HepG2 (cell line): ENCODE results near the gene TALDO1. TPM values are rescaled to one million over a fixed set of nuclear protein-coding genes. Genes with fewer than 3 reads are reported as not detected.

ENCODE experiments used
- HNF4A ChIP-seq: sonication (generic); formaldehyde crosslinking; IDR thresholded peaks from 2 replicates; pipeline ENCODE4 v1.4.0; 2020; ENCODE audit warnings: missing genetic modification reagents
- TERF1 ChIP-seq: sonication (generic); formaldehyde crosslinking; IDR thresholded peaks from 2 replicates; pipeline ENCODE4 v1.8.0; 2022; ENCODE audit warnings: mild to moderate bottlenecking, missing genetic modification reagents, moderate library complexity
- ZKSCAN8 ChIP-seq: IDR thresholded peaks from 2 replicates; pipeline ENCODE4 v1.6.1; 2016; ENCODE audit warnings: borderline replicate concordance, missing genetic modification reagents, missing compliant biosample characterization
- ZNF33A ChIP-seq: sonication (generic); formaldehyde crosslinking; IDR thresholded peaks from 2 replicates; pipeline ENCODE4 v1.5.1; 2020; ENCODE audit warnings: missing genetic modification reagents, mild to moderate bottlenecking, moderate library complexity, borderline replicate concordance
- ZNF512B ChIP-seq: sonication (generic); formaldehyde crosslinking; IDR thresholded peaks from 2 replicates; pipeline ENCODE4 v1.5.1; 2020; ENCODE audit warnings: missing genetic modification reagents, mild to moderate bottlenecking, borderline replicate concordance
- ZNF547 ChIP-seq: sonication (generic); formaldehyde crosslinking; IDR thresholded peaks from 2 replicates; pipeline ENCODE4 v1.5.1; 2020; ENCODE audit warnings: mild to moderate bottlenecking, missing genetic modification reagents
- ZNF674 ChIP-seq: sonication (generic); formaldehyde crosslinking; IDR thresholded peaks from 2 replicates; pipeline ENCODE4 v1.5.0; 2020; ENCODE audit warnings: low read depth, mild to moderate bottlenecking, missing genetic modification reagents
- ZNF792 ChIP-seq: IDR thresholded peaks from 2 replicates; pipeline ENCODE4 v1.6.1; 2016
- polyA plus RNA-seq, 8 experiments: library from polyadenylated mRNA; depleted of rRNA in 3 of 8; stranded (reverse) in 7 of 8; unstranded in 1 of 8; fragments of >200 nt; fragmentation: Illumina TruSeq in 4 of 8; extraction: Trizol in 4 of 8; gene quantifications; 2 replicates each; pipeline versions ENCODE4 v1.2.1 to v1.2.3, GENCODE V29; 2011 to 2016; ENCODE audit warnings: low read depth in 4 of 8, missing spikeins in 1 of 8, mixed read lengths in 1 of 8; ENCODE audit not compliant: insufficient read depth in 1 of 8
- total RNA-seq, 5 experiments: library from RNA; depleted of rRNA; stranded (reverse); fragments of >200 nt; fragmentation: Illumina TruSeq; extraction: Trizol; gene quantifications; 2 replicates each; pipeline ENCODE4 v1.2.3, GENCODE V29; 2016; ENCODE audit warnings: low read depth in 1 of 5
- TF ChIP-seq, protein P1 (sequence below): sonication (generic); formaldehyde crosslinking; IDR thresholded peaks from 2 replicates; pipeline ENCODE4 v1.5.1; 2020; ENCODE audit warnings: missing genetic modification reagents, mild to moderate bottlenecking, borderline replicate concordance

Gene TALDO1
- total and polyA plus RNA-seq, 2 of the 13 experiments (the other 11 are each of a cell fraction or from before 2014, with no cell fraction given): 107 to 240 TPM

DNA sequence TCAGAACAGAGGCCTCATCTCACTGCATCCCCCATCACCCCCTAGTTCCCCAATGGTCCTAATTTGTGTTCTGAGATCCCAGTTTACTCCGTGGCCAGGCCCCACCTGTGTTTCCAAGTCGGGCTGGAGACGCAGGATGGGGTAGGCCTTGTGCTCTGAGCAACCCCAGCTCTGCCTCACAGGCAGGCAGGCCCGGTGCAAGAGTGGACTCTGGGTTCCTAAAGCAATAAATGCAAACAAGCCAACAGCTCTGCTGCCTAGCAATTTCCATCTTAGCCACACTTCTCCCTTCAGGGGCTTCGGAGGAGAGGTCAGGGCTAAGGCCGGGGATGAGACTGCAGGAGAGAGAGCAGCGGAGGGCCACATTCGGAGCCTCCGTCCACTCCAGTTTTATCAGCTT, 43.8 kb upstream of the TALDO1 start (continued):
- TF ChIP-seq ZNF512B (CRISPR knock-in tag) (no peak), TERF1 (CRISPR knock-in tag) (no peak), ZKSCAN8 (CRISPR knock-in tag) (no peak), ZNF33A (CRISPR knock-in tag) (no peak), ZNF674 (CRISPR knock-in tag) (no peak), HNF4A (CRISPR knock-in tag) (peak; percentile 35), ZNF547 (CRISPR knock-in tag) (no peak), ZNF792 (no peak)
- TF ChIP-seq, protein P1, sequence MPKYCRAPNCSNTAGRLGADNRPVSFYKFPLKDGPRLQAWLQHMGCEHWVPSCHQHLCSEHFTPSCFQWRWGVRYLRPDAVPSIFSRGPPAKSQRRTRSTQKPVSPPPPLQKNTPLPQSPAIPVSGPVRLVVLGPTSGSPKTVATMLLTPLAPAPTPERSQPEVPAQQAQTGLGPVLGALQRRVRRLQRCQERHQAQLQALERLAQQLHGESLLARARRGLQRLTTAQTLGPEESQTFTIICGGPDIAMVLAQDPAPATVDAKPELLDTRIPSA (CRISPR knock-in tag): no peak
